PFSK-1 (cell line): ENCODE measurements around the gene SLC1A2.

Experiments
- FOXP2 ChIP-seq: optimal IDR thresholded peaks from 2 replicates; pipeline ENCODE3; 2011; ENCODE audit warnings: borderline replicate concordance, control low read depth, inconsistent platforms; ENCODE audit not compliant: insufficient read depth; ENCODE audit errors: extremely low read length, extremely low read depth
- POLR2AphosphoS5 ChIP-seq: IDR thresholded peaks from 2 replicates; pipeline ENCODE4 v1.6.1; 2012; ENCODE audit warnings: low read depth, mild to moderate bottlenecking, control low read depth, low read length, moderate library complexity
- SIN3A ChIP-seq: IDR thresholded peaks from 2 replicates; pipeline ENCODE4 v1.6.1; 2012; ENCODE audit warnings: mild to moderate bottlenecking, low read length, moderate library complexity, borderline replicate concordance; ENCODE audit not compliant: insufficient read depth
- TAF1 ChIP-seq: IDR thresholded peaks from 2 replicates; pipeline ENCODE4 v1.6.1; 2012; ENCODE audit warnings: low read length, control low read depth, borderline replicate concordance; ENCODE audit not compliant: insufficient read depth
- TF ChIP-seq, protein P1 (sequence below), 2 experiments: IDR thresholded peaks; 2 replicates each; pipeline versions ENCODE4 v1.6.1 to v1.8.0; 2011 to 2012; ENCODE audit warnings: low read depth in 2 of 2, low read length in 2 of 2, control low read depth in 1 of 2, inconsistent platforms in 1 of 2, mild to moderate bottlenecking in 1 of 2, moderate library complexity in 1 of 2; ENCODE audit not compliant: insufficient read depth in 1 of 2

Gene SLC1A2

DNA sequence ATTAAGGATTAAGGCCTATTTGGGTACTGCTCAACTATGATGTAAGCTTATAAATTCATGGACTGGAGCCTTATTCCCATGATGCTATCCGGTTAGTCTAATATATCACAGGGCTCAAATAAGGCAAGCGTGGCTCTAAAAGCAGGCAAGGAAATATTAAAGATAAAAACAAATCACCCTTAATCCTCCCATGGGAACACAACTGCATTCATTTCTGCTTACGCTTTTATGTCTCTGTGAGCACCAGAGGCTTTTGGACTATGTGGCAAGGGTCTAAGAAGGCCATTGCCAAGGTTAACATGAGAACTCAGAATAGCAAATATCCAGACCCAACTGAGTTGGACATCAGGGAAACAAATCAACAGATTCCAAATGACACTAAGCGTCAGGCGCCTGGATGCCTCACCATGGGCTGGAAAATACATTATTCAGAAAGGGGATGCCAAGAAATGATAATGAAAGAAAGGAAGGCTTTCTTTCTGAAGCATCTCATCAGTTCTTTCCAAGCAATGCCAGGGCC is 138.1 kb downstream of the SLC1A2 start:
- TF ChIP-seq TAF1, result no peak
- TF ChIP-seq FOXP2, result no peak
- TF ChIP-seq, protein P1, sequence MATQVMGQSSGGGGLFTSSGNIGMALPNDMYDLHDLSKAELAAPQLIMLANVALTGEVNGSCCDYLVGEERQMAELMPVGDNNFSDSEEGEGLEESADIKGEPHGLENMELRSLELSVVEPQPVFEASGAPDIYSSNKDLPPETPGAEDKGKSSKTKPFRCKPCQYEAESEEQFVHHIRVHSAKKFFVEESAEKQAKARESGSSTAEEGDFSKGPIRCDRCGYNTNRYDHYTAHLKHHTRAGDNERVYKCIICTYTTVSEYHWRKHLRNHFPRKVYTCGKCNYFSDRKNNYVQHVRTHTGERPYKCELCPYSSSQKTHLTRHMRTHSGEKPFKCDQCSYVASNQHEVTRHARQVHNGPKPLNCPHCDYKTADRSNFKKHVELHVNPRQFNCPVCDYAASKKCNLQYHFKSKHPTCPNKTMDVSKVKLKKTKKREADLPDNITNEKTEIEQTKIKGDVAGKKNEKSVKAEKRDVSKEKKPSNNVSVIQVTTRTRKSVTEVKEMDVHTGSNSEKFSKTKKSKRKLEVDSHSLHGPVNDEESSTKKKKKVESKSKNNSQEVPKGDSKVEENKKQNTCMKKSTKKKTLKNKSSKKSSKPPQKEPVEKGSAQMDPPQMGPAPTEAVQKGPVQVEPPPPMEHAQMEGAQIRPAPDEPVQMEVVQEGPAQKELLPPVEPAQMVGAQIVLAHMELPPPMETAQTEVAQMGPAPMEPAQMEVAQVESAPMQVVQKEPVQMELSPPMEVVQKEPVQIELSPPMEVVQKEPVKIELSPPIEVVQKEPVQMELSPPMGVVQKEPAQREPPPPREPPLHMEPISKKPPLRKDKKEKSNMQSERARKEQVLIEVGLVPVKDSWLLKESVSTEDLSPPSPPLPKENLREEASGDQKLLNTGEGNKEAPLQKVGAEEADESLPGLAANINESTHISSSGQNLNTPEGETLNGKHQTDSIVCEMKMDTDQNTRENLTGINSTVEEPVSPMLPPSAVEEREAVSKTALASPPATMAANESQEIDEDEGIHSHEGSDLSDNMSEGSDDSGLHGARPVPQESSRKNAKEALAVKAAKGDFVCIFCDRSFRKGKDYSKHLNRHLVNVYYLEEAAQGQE (IDR thresholded peaks at IDR 0.05; ENCODE audit: insufficient read depth in 1 of 2, low read depth in 2 of 2, low read length in 2 of 2), result no peak
- no peak for TF ChIP-seq SIN3A
- no peak for TF ChIP-seq POLR2AphosphoS5

DNA sequence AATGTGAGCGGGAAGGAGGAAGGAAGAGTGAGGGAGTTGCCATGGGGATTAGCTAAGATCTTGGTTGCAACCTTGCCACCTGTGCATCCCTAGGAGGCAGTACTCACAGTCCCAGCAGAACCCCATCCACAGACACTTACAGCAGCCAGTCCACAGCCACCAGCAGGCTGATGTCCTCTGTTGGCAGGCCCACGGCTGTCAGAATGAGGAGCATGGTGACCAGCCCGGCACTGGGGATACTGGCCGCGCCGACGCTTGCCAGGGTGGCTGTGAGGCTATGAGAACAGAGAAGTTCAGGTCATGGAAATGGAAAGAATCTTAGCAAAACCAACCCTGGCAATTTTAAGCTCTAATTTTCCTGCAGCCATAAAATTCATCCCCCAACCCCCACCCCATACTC is 138.6 kb downstream of the SLC1A2 start:
- TF ChIP-seq, protein P1 (IDR thresholded peaks at IDR 0.05; ENCODE audit: insufficient read depth in 1 of 2, low read depth in 2 of 2, low read length in 2 of 2), result no peak
- TF ChIP-seq POLR2AphosphoS5, result no peak
- TF ChIP-seq FOXP2, result no peak
- no peak for TF ChIP-seq SIN3A
- TF ChIP-seq TAF1, result no peak

DNA sequence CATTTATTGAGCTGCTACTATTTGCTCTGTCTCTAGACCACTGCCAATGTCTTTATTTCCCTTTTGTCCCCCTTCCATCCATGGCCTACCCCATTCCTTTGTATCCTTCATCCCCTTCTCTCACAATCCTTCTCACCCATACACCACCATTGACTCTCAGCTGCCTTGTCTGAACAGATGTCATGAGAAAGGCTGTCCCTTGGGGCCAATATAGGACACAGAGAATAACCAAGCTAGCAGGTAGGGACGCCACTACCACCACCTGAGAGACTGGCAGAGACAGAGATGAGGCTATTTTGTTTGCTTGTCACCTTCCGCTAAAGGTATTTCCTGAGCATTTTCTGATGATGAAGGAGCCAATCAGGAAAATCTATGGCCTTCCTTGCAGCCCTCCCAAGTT is 141.5 kb downstream of the SLC1A2 start:
- no peak for TF ChIP-seq FOXP2
- no peak for TF ChIP-seq TAF1
- TF ChIP-seq SIN3A, result no peak
- TF ChIP-seq, protein P1 (IDR thresholded peaks at IDR 0.05; ENCODE audit: insufficient read depth in 1 of 2, low read depth in 2 of 2, low read length in 2 of 2), result no peak
- TF ChIP-seq POLR2AphosphoS5, result no peak

DNA sequence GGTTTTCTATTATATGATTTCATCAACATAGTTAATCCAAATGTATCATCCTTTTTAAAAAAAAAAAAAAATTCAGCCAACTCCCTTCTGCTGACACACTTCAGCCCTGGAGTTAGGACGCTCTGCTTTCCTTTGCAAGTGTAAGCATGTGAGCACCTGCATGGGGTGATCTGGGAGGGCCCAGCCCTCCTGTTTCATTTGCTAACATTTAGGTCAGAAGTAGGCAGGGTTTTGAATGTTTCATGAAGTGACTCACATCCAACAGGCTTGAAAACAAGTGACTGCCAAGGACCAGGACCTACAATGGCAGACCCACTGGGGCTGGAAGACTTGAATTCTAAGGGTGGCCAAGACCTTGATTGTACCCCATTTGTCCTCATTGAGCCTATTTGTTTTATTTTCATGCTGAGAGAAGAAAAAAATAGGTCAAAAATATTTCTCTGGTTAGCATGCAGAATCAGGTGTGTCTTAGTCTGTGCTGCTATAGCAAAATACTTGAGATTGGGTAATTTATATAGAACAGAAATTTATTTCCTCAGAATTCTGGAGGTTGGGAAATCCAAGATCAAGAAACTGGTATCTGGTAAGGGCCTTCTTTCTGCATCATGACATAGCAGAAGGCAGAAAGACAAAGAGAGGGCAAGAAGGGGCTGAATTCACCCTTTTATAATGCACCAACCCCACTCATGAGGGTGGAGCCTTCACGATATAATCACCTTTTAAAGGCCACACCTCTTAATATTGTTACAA is 142.8 kb downstream of the SLC1A2 start:
- no peak for TF ChIP-seq FOXP2
- TF ChIP-seq TAF1, result no peak
- no peak for TF ChIP-seq SIN3A
- TF ChIP-seq, protein P1 (IDR thresholded peaks at IDR 0.05; ENCODE audit: insufficient read depth in 1 of 2, low read depth in 2 of 2, low read length in 2 of 2), result no peak
- no peak for TF ChIP-seq POLR2AphosphoS5

DNA sequence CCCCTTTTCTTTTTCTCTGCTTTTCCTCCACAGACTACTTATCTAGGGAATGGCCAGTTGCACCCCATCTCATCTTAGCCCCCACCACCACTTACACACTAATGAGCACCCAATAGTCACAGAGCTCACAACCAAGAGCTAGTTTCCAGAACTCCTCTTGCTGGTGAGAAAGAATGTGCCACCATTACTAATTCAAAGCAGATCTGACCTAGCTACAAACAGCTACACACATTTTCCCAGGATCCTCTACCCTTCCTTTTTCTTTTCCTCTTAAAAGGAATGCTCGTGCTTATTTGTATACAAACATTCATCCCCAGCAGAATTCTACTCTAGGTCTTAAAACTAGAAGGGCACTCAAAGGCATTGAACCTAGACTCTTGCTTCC is 143.6 kb downstream of the SLC1A2 start:
- TF ChIP-seq POLR2AphosphoS5 (no peak), TAF1 (no peak), FOXP2 (no peak), SIN3A (no peak)
- TF ChIP-seq, protein P1 (IDR thresholded peaks at IDR 0.05; ENCODE audit: insufficient read depth in 1 of 2, low read depth in 2 of 2, low read length in 2 of 2), result no peak
